HG02970 (cell line): ENCODE measurements around the gene FBXL15.
A peak's percentile ranks its signal among the peaks of the same experiment; 100 is the strongest.

ENCODE experiments used
- ATAC-seq: cut with Tn5 transposase; IDR thresholded peaks from one replicate; pipeline ENCODE4 v1.9.1; 2021; ENCODE audit warnings: mild to moderate bottlenecking, moderate library complexity, moderate number of reproducible peaks; ENCODE audit not compliant: unreplicated experiment, low FRiP score

The FBXL15 gene

DNA sequence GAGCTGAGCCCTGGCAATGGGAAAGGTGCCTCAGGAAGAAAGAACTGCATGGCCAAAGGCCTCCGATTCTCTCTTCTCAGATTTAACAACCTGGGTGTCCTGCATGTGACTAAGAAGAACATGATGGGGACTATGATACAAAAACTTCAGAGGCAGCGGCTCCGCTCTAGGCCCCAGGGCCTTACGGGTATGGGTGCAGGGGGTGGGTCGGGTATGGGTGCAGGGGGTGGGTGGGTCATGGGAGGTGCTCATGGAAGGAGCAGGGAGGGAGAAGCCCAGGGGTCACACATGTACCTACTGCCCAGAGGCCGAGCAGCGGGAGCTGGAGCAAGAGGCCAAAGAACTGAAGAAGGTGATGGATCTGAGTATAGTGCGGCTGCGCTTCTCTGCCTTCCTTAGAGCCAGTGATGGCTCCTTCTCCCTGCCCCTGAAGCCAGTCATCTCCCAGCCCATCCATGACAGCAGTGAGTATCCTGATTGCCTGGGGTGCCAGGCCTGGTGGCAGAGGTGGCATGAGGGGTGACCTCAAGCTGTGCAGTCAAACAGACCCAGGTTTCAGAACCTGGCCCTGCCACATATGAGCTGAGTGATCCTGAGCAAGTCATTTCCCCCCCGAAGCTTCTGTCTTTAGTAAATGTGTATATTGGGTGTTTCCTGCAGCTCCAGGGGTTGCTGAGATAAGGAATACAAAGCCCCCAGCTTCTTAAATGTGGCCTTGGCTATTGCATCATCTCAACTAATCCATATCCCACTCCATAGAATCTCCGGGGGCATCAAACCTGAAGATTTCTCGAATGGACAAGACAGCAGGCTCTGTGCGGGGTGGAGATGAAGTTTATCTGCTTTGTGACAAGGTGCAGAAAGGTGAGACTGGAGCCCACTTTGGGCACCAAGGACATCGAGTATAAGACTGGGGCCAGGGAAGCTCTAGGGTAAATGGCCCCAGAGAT lies 23.1 kb upstream of the FBXL15 start:
- ATAC-seq: no peak

DNA sequence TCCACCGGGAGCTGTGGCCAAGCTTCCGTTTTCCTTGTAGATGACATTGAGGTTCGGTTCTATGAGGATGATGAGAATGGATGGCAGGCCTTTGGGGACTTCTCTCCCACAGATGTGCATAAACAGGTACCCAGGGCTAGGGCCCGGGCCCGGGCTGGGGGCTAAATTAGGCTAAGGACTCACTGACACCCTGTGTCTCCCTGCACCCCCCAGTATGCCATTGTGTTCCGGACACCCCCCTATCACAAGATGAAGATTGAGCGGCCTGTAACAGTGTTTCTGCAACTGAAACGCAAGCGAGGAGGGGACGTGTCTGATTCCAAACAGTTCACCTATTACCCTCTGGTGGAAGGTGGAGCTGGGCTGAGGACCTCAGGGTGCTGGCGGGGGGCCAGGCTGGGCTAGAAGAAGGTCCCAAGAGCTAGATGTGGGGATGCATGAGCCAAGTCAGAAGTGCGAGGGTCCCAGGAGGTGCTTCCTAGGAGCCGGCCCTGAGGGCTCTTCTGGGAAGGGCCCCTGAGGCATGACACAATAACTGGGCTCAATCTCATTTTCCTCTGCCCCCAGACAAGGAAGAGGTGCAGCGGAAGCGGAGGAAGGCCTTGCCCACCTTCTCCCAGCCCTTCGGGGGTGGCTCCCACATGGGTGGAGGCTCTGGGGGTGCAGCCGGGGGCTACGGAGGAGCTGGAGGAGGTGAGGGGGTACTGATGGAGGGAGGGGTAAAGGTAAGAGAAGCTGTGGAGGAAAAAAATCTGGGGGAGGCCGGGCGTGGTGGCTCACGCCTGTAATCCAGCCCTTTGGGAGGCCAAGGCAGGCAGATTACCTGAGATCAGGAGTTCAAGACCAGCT lies 22.2 kb upstream of the FBXL15 start:
- no peak for ATAC-seq

DNA sequence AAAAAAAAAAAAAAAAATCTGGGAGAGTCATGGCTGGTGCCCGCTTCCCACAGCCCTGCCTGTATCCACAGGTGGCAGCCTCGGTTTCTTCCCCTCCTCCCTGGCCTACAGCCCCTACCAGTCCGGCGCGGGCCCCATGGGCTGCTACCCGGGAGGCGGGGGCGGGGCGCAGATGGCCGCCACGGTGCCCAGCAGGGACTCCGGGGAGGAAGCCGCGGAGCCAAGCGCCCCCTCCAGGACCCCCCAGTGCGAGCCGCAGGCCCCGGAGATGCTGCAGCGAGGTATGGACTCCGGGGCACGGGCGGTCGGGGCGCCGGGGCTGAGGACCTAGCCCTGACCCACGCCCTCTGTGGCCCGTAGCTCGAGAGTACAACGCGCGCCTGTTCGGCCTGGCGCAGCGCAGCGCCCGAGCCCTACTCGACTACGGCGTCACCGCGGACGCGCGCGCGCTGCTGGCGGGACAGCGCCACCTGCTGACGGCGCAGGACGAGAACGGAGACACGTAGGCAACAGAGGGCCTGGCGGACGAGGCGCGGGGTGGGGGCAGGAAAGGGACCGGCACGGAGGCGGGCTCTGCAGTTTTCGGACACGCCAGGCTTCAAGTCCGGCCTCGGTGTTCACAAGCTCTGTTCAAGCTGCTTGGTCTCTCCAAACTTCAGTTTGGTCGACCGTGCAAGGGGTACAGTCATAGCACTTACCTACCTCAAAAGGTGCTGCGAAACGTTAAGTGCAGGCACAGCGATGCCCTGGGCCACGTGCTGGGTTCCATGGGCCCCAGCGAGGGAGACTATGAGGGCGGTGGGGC lies 21.2 kb upstream of the FBXL15 start:
- ATAC-seq: peak; percentile 42

DNA sequence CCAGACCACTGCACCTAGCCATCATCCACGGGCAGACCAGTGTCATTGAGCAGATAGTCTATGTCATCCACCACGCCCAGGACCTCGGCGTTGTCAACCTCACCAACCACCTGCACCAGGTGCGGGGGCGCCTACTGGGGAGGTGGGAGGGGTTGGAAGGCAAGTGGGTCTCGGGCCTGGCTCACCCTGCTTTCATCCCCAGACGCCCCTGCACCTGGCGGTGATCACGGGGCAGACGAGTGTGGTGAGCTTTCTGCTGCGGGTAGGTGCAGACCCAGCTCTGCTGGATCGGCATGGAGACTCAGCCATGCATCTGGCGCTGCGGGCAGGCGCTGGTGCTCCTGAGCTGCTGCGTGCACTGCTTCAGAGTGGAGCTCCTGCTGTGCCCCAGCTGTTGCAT lies 20.6 kb upstream of the FBXL15 start:
- ATAC-seq: no peak

DNA sequence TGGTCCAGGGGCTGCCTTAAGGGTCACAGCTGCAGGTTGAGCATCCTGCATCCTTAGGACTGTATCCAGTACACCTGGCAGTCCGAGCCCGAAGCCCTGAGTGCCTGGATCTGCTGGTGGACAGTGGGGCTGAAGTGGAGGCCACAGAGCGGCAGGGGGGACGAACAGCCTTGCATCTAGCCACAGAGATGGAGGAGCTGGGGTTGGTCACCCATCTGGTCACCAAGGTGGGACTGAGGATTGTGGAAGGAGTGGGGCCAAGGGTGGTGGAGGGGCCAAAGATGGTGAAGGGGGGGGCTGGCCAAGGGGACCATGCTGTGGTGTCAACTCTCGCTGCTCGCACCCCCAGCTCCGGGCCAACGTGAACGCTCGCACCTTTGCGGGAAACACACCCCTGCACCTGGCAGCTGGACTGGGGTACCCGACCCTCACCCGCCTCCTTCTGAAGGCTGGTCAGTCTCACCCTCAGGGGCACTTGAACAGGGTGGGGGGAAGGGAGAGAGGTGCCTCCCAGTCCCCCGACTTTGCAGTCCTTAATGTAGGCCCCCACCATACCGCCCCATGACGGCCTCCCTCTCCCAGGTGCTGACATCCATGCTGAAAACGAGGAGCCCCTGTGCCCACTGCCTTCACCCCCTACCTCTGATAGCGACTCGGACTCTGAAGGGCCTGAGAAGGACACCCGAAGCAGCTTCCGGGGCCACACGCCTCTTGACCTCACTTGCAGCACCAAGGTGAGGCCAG lies 19.9 kb upstream of the FBXL15 start:
- no peak for ATAC-seq

DNA sequence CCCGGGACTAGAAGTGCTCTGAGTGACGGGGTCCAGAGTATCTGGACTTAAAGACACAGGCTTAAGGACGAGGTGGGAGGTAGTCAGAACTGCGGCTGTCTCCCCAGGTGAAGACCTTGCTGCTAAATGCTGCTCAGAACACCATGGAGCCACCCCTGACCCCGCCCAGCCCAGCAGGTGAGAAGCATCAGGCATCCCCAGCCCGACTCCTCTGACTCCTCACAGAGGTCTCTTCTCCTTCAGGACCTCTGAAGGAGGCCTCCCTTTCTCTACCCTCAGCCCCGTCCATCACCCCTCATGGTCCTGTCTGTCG lies 19.3 kb upstream of the FBXL15 start:
- no peak for ATAC-seq

DNA sequence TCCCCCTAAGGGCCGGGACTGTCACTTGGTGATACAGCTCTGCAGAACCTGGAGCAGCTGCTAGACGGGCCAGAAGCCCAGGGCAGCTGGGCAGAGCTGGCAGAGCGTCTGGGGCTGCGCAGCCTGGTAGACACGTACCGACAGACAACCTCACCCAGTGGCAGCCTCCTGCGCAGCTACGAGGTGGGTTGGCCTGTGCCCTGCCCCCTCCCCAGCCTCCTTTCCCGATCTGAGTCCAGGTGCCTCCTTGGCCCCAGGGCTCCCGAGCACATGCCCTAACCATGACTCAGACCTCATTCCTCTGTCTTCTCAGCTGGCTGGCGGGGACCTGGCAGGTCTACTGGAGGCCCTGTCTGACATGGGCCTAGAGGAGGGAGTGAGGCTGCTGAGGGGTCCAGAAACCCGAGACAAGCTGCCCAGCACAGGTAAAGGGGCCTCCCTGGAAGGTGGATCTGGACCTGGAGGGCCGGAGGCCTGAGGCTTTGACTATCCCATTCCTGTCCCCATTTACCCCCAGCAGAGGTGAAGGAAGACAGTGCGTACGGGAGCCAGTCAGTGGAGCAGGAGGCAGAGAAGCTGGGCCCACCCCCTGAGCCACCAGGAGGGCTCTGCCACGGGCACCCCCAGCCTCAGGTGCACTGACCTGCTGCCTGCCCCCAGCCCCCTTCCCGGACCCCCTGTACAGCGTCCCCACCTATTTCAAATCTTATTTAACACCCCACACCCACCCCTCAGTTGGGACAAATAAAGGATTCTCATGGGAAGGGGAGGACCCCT lies 18.7 kb upstream of the FBXL15 start:
- ATAC-seq: no peak

DNA sequence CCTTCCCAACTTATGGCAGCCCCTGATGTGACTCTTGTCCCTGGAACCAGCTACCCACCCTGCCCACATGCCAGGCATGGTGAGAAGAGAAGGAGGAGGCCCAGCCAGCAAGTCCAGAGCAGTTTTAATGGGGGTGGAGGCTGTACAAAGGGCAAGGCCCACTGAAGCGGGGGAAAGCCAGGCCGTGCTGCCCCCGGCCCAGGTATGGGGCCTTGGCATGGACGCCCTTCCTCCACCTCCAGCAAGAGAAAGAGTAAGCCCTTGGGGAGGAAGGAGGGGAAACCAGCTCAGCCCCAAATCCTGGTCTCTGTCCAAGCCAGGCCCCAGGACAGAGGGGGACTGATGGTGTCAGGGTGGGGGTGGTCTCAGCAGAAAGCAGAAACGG lies 18.1 kb upstream of the FBXL15 start:
- no peak for ATAC-seq

DNA sequence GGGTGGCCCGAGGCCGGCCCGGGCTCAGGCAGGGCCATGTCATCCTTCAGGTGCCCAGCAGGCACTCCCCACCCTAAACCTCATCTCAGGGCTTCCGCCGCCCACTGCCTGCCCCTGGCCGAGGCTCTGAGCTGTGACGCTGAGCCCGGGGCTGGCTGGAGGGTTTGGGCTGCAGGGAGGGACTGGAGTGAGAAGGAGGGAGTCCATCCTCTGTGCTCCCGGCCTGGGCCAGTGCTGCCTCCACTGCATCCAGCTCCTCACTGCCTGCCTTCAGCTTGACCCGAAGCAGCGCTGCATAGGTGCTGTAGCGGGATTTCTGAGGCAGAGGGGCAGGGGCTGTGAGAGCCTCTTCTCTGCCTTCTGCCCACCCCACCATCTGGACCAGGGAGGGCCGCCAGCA lies 17.5 kb upstream of the FBXL15 start:
- no peak for ATAC-seq

DNA sequence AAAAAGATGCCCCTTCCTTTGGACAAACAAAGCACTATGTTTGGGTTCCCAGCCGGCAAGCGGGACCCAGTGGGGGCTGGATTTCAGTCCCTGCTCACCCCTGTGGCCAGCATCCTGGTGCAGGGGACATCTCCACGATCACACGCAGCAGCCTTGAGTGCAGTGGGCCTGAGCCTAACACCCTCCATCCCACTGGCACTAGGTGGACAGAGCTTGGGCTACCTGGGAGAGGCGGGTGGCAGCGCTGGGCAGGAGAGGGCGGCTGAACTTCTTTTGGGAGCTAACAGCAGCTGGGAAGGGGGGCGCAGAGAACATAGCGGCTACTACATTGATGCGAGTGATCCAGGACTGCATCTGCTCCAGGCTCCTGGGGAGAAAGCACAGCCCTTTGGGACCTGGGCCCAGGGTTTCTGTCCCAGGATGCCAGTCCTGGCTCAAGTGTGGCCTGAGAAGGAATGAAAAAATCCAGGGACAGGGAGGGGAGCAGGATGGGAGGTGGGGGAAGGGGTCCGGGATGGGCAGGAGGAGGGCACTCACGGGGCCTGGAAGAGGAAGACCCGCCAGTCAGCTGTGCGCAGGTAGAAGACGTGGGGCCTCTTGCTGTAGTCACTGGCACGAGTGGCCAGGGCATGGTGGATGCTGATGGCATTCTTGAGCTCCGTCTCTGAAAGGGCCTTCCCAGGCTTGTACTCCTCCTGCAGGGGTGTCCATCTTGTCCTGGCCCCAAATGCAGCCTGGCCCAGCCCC lies 16.1 kb upstream of the FBXL15 start:
- ATAC-seq: no peak

DNA sequence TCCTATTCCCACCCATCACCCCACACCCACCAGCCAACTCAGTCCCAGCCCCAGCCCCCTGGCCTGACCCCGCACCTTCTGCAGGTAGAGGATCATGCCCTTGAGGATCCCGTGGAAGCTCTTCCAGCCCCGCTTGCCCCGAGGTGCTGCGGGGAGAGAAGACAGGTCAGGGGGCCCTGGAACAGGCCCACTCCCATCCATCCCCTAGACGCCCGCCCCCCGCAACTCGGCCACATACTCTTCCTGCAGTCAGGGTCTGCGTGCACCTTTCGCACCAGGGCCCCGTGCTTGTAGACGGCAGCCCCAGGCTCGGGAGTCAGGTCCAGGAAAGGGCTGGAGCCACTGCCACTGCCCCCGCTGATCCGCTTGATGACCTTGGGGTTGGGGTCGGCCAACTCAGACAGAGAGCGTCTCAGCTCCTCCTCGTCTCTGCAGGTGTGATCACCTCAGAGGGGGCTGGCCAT lies 15.5 kb upstream of the FBXL15 start:
- no peak for ATAC-seq

DNA sequence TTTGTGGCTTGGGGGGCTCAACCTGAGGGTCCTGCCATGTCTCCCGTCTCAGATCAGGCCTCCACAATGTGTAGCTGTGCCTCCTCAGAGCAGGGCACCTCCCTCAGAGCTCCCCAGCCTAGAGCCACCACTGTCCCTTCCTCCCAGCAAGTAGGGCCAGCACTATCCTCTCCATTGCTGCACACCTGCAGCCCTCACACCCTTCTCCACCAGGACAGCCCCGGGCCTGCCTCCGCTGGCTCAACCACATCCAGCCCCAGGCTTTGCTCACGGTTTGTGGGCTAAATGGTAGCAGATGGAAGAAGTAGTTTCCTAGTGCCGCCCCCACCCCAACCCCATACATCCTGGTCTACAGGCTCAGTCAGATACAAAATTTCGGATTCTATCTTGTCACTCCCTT lies 15.0 kb upstream of the FBXL15 start:
- ATAC-seq: no peak

DNA sequence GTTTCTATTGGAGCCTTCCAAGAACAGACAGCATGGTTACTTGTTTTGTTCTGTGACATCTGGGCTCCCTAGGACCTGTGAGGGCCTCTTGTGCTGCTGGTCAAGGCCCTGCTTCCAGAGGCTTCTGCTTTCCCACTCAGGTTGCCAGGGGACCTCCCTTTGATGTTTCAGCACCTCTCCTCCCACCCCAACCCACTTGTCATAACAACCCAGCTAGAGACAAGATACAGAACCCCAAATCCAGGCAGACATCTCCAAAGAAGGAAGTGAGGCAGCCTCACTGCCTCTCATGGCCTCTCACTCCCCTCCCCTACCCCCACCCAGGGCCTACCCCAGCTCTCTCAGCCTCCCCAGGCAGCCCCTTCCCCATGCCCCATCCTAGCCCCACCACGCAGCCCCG lies 13.8 kb upstream of the FBXL15 start:
- ATAC-seq: no peak

DNA sequence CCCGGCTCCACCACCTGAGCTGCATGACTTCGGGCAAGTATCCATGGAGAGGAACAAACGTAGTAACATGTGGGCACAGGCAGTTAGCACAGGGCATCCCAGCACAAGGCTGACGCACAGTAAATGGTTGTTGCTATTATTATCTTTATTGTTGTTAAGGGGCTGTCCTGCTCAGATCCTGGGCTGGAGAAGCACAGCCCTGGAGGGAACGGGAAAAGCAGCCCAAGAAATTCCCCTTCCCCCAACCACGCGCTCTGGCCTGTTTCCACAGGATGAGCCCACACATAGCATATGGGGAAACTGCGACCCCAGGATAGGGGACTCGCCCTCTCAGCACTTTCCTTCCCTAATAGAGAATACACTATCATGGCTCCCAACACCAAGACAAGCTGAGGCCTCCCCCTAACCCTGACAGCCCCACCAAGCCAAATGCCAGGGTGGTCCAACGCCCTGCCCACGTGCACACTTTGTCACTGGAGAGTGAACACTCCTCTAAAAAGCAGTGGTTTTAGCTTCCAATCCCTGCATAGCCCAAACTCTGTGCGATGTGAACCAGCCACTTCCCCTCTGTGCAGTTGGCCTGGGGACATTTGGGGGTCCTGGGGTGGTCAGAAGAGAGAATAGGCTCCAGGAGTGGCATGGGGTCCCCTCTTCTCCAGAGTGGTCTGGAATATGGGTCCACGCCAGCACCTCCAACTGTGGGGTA lies 13.1 kb upstream of the FBXL15 start:
- ATAC-seq: no peak

DNA sequence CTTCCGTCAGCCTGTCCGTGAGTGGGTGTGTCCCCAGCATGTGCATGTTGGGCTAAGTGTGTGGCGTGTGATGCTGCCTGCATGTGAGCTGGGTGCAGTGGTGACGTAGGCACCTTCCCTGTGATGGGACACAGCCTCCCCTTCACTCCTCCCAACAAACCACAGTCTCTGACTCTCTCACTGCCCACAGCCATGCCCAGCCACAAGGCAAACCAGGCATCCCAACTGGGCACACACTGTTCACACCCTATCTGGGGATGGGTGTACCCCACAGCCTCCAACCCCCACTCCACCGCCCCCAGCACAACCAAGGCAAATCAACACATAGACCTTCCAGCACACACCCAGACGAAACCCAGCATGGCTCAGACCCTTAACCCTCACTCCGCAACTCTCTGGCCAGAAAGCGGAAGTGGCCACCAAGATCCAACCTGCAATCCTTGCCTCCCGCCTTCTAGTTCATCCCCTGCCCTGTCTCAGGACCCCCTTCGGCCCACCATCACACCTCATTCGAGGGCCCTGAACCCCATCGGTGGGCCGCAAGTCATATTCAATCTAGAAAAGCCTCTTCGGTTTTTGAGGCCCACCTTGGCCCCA lies 12.4 kb upstream of the FBXL15 start:
- ATAC-seq: no peak

DNA sequence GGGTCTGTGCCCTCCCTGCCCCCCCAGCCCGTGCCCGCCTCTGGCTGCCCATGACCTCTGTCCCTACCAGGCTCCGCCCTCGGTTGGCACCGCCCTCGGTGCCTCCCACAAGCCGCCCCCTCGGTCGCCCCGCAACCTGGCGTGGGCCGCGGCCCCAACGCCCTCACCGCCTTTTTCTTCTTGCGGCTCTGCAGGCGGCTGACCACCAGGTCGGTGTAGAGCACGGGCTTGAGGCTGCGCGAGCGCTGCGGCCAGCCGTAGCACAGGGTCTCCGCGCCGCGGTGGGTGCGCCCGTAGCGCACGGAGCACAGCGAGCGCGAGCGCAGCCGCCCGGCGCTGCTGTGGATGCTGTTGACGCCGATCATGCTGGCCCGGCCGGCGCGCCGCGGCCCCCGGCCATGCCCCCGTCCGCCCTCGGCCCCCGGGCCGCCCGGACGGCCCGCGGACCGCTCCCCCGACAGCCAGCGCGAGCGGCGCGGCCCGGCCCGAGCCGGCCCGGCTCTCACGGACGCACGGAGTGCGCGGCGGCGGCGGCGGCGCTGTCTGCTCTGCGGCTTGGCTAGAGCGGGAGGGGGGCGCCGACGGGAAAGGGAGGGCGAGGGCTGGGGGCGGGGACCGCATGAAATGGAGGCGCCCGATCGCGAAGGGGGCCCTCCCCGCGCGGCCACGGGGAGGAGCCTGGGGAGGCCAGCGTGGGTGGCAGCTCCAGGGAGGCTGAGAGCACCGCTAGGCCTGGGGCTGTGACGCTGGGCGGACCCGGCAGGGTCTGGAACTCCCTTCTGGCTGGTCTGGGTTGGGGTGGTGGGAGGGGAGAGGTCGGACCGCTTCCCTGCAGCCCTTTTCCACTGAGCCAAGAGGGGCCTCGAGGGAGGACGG lies 11.7 kb upstream of the FBXL15 start:
- no peak for ATAC-seq
